Activated T-helper 2 cell treated with anti-CD3 and anti-CD28 coated beads, Interferon-gamma antibody, Interleukin-2, Interleukin-4, amounts not matched to agents 10 μg/mL and 5 μg/mL and 100 μg/mL, durations not matched to agents 14 hours and 24 hours and 36 hours (primary cell): Measurements from ENCODE around the gene EFCAB12. TPM values are rescaled to one million over a fixed set of nuclear protein-coding genes. Genes with fewer than 3 reads are reported as not detected.

Experiments
- DNase-seq: peaks from one replicate; pipeline ENCODE4 v3.0.0; 2021; ENCODE audit warnings: low spot score
- H3K27ac Mint-ChIP-seq: one replicate; pipeline ENCODE4 v1.8.0; 2021; ENCODE audit warnings: mixed read lengths
- H3K27me3 Mint-ChIP-seq: one replicate; pipeline ENCODE4 v1.8.0; 2021; ENCODE audit warnings: low read depth, mixed read lengths
- H3K36me3 Mint-ChIP-seq: one replicate; pipeline ENCODE4 v1.8.0; 2021; ENCODE audit warnings: low read depth, mixed read lengths
- H3K4me1 Mint-ChIP-seq: one replicate; pipeline ENCODE4 v1.8.0; 2021; ENCODE audit warnings: low read depth, mixed read lengths
- H3K4me3 Mint-ChIP-seq: one replicate; pipeline ENCODE4 v1.8.0; 2021; ENCODE audit warnings: low read depth, mild to moderate bottlenecking, moderate library complexity, mixed read lengths
- H3K9me3 Mint-ChIP-seq: one replicate; pipeline ENCODE4 v1.8.0; 2021; ENCODE audit warnings: mixed read lengths
- intact Hi-C: fragments of 100-400 bp; cut with micrococcal nuclease; formaldehyde crosslinking; loops from one replicate; pipeline ENCODE4 v1.15.1; 2023
- total RNA-seq: library from RNA; stranded (reverse); gene quantifications from 2 replicates; pipeline ENCODE4 v1.2.3, GENCODE V29; 2022

Gene EFCAB12
- total RNA-seq, 1 donor from 2014 or later: 0.25 TPM

- DNase-seq: no peak
- Mint-ChIP-seq H3K4me3 (no peak overlapping the region), H3K27ac (no peak overlapping the region), H3K36me3 (peaks cover 10% of the 10 kb centered on the region), H3K9me3 (no peaks in the 10 kb centered on the region), H3K27me3 (peaks cover 8% of the 10 kb centered on the region), H3K4me1 (peaks cover 24% of the 10 kb centered on the region)
- intact Hi-C loops: no loop called here
Observed at GRCh38 chr3:129425619-129426018, 2.8 kb downstream of the EFCAB12 start.

- Mint-ChIP-seq H3K4me3 (no peak overlapping the region), H3K4me1 (peaks cover 24% of the 10 kb centered on the region), H3K9me3 (no peaks in the 10 kb centered on the region), H3K27ac (no peak overlapping the region), H3K36me3 (peaks cover 8% of the 10 kb centered on the region), H3K27me3 (peaks cover 8% of the 10 kb centered on the region)
- intact Hi-C loops: no loop called here
- no peak for DNase-seq
Observed at GRCh38 chr3:129425213-129425612, 3.2 kb downstream of the EFCAB12 start.

- peaks cover 21% of the 10 kb centered on the region for H3K4me1 Mint-ChIP-seq
- no peak for DNase-seq
- intact Hi-C loops: no loop called here
- H3K9me3 Mint-ChIP-seq: no peaks in the 10 kb centered on the region
- H3K4me3 Mint-ChIP-seq: no peak overlapping the region
- H3K27ac Mint-ChIP-seq: no peak overlapping the region
- H3K36me3 Mint-ChIP-seq: peaks cover 8% of the 10 kb centered on the region
- H3K27me3 Mint-ChIP-seq: peaks cover 8% of the 10 kb centered on the region
Observed at GRCh38 chr3:129424185-129424841, 4.1 kb downstream of the EFCAB12 start.

GRCh38 chr3:129422897-129423296 lies 5.5 kb downstream of the EFCAB12 start:
- Mint-ChIP-seq H3K27ac (no peak overlapping the region), H3K36me3 (no peaks in the 10 kb centered on the region)

GRCh38 chr3:129421988-129422745 lies 6.3 kb downstream of the EFCAB12 start:
- Mint-ChIP-seq H3K9me3 (no peaks in the 10 kb centered on the region), H3K4me1 (peaks cover 4% of the 10 kb centered on the region), H3K36me3 (no peaks in the 10 kb centered on the region), H3K4me3 (no peak overlapping the region), H3K27me3 (peaks cover 1% of the 10 kb centered on the region), H3K27ac (no peak overlapping the region)
- no peak for DNase-seq
- intact Hi-C loops: no loop called here

More at GRCh38 chr3:129422897-129423296, 5.5 kb downstream of the EFCAB12 start:
- peaks cover 6% of the 10 kb centered on the region for H3K27me3 Mint-ChIP-seq
- peaks cover 7% of the 10 kb centered on the region for H3K4me1 Mint-ChIP-seq
- H3K4me3 Mint-ChIP-seq: no peak overlapping the region
- intact Hi-C loops: no loop called here
- DNase-seq: no peak
- H3K9me3 Mint-ChIP-seq: no peaks in the 10 kb centered on the region

- no peaks in the 10 kb centered on the region for H3K36me3 Mint-ChIP-seq
- H3K27ac Mint-ChIP-seq: no peak overlapping the region
- H3K27me3 Mint-ChIP-seq: no peaks in the 10 kb centered on the region
- no peak for DNase-seq
- H3K4me3 Mint-ChIP-seq: no peak overlapping the region
- no peaks in the 10 kb centered on the region for H3K9me3 Mint-ChIP-seq
- peaks cover 4% of the 10 kb centered on the region for H3K4me1 Mint-ChIP-seq
- intact Hi-C loops: no loop called here
Observed at GRCh38 chr3:129421236-129421883, 7.1 kb downstream of the EFCAB12 start.

GRCh38 chr3:129419476-129419875 lies 9.0 kb downstream of the EFCAB12 start:
- Mint-ChIP-seq H3K9me3 (no peaks in the 10 kb centered on the region), H3K27me3 (no peaks in the 10 kb centered on the region), H3K27ac (no peak overlapping the region), H3K4me1 (no peaks in the 10 kb centered on the region), H3K36me3 (no peaks in the 10 kb centered on the region), H3K4me3 (no peak overlapping the region)
- intact Hi-C loops: no loop called here
- DNase-seq: no peak

GRCh38 chr3:129418041-129418973 lies 10.1 kb downstream of the EFCAB12 start:
- intact Hi-C loops: no loop called here
- Mint-ChIP-seq H3K4me1 (no peaks in the 10 kb centered on the region), H3K36me3 (no peaks in the 10 kb centered on the region), H3K4me3 (no peak overlapping the region), H3K27ac (no peak overlapping the region), H3K9me3 (no peaks in the 10 kb centered on the region), H3K27me3 (peaks cover 3% of the 10 kb centered on the region)
- no peak for DNase-seq

- H3K9me3 Mint-ChIP-seq: no peaks in the 10 kb centered on the region
- no peak overlapping the region for H3K27ac Mint-ChIP-seq
- no peaks in the 10 kb centered on the region for H3K36me3 Mint-ChIP-seq
- intact Hi-C loops: no loop called here
- H3K27me3 Mint-ChIP-seq: peaks cover 3% of the 10 kb centered on the region
- no peak for DNase-seq
- H3K4me3 Mint-ChIP-seq: no peak overlapping the region
- H3K4me1 Mint-ChIP-seq: no peaks in the 10 kb centered on the region
Observed at GRCh38 chr3:129417326-129417725, 11.1 kb downstream of the EFCAB12 start.

- no peaks in the 10 kb centered on the region for H3K4me1 Mint-ChIP-seq
- H3K27ac Mint-ChIP-seq: no peak overlapping the region
- no peak for DNase-seq
- no peaks in the 10 kb centered on the region for H3K36me3 Mint-ChIP-seq
- no peaks in the 10 kb centered on the region for H3K9me3 Mint-ChIP-seq
- peaks cover 3% of the 10 kb centered on the region for H3K27me3 Mint-ChIP-seq
- no peak overlapping the region for H3K4me3 Mint-ChIP-seq
- intact Hi-C loops: no loop called here
Observed at GRCh38 chr3:129416415-129416814, 12.0 kb downstream of the EFCAB12 start.

- Mint-ChIP-seq H3K36me3 (no peaks in the 10 kb centered on the region), H3K4me1 (no peaks in the 10 kb centered on the region), H3K4me3 (no peak overlapping the region), H3K27ac (no peak overlapping the region), H3K27me3 (peaks cover 3% of the 10 kb centered on the region), H3K9me3 (no peaks in the 10 kb centered on the region)
- DNase-seq: no peak
- intact Hi-C loops: no loop called here
Observed at GRCh38 chr3:129415830-129416229, 12.6 kb downstream of the EFCAB12 start.

GRCh38 chr3:129415378-129415777 lies 13.1 kb downstream of the EFCAB12 start:
- no peak overlapping the region for H3K27ac Mint-ChIP-seq
- H3K36me3 Mint-ChIP-seq: no peaks in the 10 kb centered on the region
- no peaks in the 10 kb centered on the region for H3K9me3 Mint-ChIP-seq
- intact Hi-C loops: no loop called here
- no peaks in the 10 kb centered on the region for H3K4me1 Mint-ChIP-seq
- no peak for DNase-seq
- H3K27me3 Mint-ChIP-seq: peaks cover 3% of the 10 kb centered on the region
- no peak overlapping the region for H3K4me3 Mint-ChIP-seq
